ENCODE measurements around the gene ARPC1A. TPM values are rescaled to one million over a fixed set of nuclear protein-coding genes. Genes with fewer than 3 reads are reported as not detected.
"Not testable (repeated sequence)": the region's sequence is repeated elsewhere in the genome, so short reads cannot be mapped to it uniquely, and the experiment has no call there.

The ARPC1A gene
- total and polyA plus RNA-seq, 2 donors (not counting 1 experiment from before 2014, with no cell fraction given): 184 to 226 TPM

- Histone ChIP-seq H4K20me1 (ENCODE audit: control insufficient read depth, extremely low read depth, insufficient read depth, low read length) (no peaks in the 10 kb centered on the region), H3K4me2 (ENCODE audit: extremely low read depth, insufficient read depth, low read length) (no peak overlapping the region), H3K9ac (ENCODE audit: insufficient read depth, low read length) (no peak overlapping the region), H3K27me3 (ENCODE audit: control insufficient read depth, insufficient read depth, low read length) (no peaks in the 10 kb centered on the region), H3K27ac (ENCODE audit: insufficient read depth, low read length) (no peak overlapping the region), H3K4me1 (ENCODE audit: control insufficient read depth, extremely low read depth, insufficient read depth, low read length) (no peaks in the 10 kb centered on the region), H2AFZ (ENCODE audit: low read length) (no peak overlapping the region), H3K36me3 (ENCODE audit: control insufficient read depth, insufficient read depth, low read length) (no peaks in the 10 kb centered on the region), H3K4me3 (replicated peaks in 1 of 4; ENCODE audit: control extremely low read depth in 1 of 4, insufficient read depth in 1 of 4, low read depth in 3 of 4, low read length in 4 of 4) (no peak overlapping the region), H3K79me2 (ENCODE audit: control insufficient read depth, insufficient read depth, low read length) (no peaks in the 10 kb centered on the region), H3K9me3 (ENCODE audit: control insufficient read depth, insufficient read depth, low read depth, low read length) (no peaks in the 10 kb centered on the region)
- no peak for DNase-seq (ENCODE audit: low read depth in 2 of 2)
- TF ChIP-seq EZH2 (IDR thresholded peaks at IDR 0.05; ENCODE audit: low read length, missing control alignments): no peak
- TF ChIP-seq CTCF (conservative IDR thresholded peaks at IDR 0.05 in 1 of 2, IDR thresholded peaks at IDR 0.05 in 1 of 2; ENCODE audit: low read depth in 1 of 2, low read length in 2 of 2): no peak
Measured at GRCh38 chr7:99287779-99288534, 37.7 kb upstream of the ARPC1A start.

DNA sequence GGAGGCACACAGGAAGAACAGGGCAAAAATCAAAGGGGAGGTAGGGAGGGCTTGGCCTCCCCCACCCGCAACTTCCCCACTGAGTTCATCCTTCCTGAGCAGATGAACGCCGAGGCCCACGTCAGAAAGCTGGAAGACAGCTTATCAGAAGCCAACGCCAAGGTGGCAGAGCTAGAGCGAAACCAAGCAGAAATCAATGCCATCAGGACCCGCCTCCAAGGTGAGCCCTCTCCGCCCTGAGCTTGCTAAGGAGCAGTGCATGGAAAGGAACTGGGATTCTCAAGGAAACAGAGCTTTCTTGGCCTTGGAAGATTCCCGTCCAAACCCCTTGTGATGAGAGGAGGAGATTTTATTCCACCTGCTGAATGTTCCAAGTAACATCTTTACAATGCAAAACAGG, 36.5 kb upstream of the ARPC1A start:
- H3K9ac ChIP-seq (ENCODE audit: insufficient read depth, low read length): no peak overlapping the region
- no peaks in the 10 kb centered on the region for H3K36me3 ChIP-seq (ENCODE audit: control insufficient read depth, insufficient read depth, low read length)
- no peak overlapping the region for H3K4me2 ChIP-seq (ENCODE audit: extremely low read depth, insufficient read depth, low read length)
- no peaks in the 10 kb centered on the region for H3K27me3 ChIP-seq (ENCODE audit: control insufficient read depth, insufficient read depth, low read length)
- no peak overlapping the region for H3K27ac ChIP-seq (ENCODE audit: insufficient read depth, low read length)
- no peaks in the 10 kb centered on the region for H3K4me1 ChIP-seq (ENCODE audit: control insufficient read depth, extremely low read depth, insufficient read depth, low read length)
- no peaks in the 10 kb centered on the region for H3K79me2 ChIP-seq (ENCODE audit: control insufficient read depth, insufficient read depth, low read length)
- no peaks in the 10 kb centered on the region for H3K9me3 ChIP-seq (ENCODE audit: control insufficient read depth, insufficient read depth, low read depth, low read length)
- no peaks in the 10 kb centered on the region for H4K20me1 ChIP-seq (ENCODE audit: control insufficient read depth, extremely low read depth, insufficient read depth, low read length)
- TF ChIP-seq EZH2 (IDR thresholded peaks at IDR 0.05; ENCODE audit: low read length, missing control alignments): no peak
- DNase-seq (ENCODE audit: low read depth in 2 of 2): no peak
- no peak overlapping the region for H2AFZ ChIP-seq (ENCODE audit: low read length)
- no peak overlapping the region for H3K4me3 ChIP-seq (replicated peaks in 1 of 4; ENCODE audit: control extremely low read depth in 1 of 4, insufficient read depth in 1 of 4, low read depth in 3 of 4, low read length in 4 of 4)

DNA sequence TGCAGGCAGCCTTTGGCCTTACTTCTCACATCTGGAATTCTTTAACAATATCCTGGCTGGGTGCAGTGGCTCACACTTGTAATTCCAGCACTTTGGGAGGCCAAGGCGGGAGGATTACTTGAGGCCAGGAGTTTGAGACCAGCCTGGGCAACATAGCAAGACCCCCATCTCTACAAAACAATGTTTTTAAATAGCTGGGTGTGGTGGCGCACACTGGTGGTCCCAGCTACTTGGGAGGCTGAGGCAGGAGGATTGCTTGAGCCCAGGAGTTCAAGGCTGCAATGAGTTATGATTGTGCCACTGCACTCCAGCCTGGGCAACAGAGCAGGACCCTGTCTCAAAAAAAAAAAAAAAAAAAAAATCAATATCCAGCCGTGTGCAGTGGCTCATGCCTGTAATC, 35.5 kb upstream of the ARPC1A start:
- DNase-seq (ENCODE audit: low read depth in 2 of 2); H3K36me3 ChIP-seq (ENCODE audit: control insufficient read depth, insufficient read depth, low read length); H4K20me1 ChIP-seq (ENCODE audit: control insufficient read depth, extremely low read depth, insufficient read depth, low read length); H3K27ac ChIP-seq (ENCODE audit: insufficient read depth, low read length); H3K9ac ChIP-seq (ENCODE audit: insufficient read depth, low read length); H3K9me3 ChIP-seq (ENCODE audit: control insufficient read depth, insufficient read depth, low read depth, low read length); H3K79me2 ChIP-seq (ENCODE audit: control insufficient read depth, insufficient read depth, low read length); H3K4me1 ChIP-seq (ENCODE audit: control insufficient read depth, extremely low read depth, insufficient read depth, low read length); H3K4me2 ChIP-seq (ENCODE audit: extremely low read depth, insufficient read depth, low read length); H3K27me3 ChIP-seq (ENCODE audit: control insufficient read depth, insufficient read depth, low read length); H3K4me3 ChIP-seq (replicated peaks in 1 of 4; ENCODE audit: control extremely low read depth in 1 of 4, insufficient read depth in 1 of 4, low read depth in 3 of 4, low read length in 4 of 4); H2AFZ ChIP-seq (ENCODE audit: low read length): not testable (repeated sequence)

DNA sequence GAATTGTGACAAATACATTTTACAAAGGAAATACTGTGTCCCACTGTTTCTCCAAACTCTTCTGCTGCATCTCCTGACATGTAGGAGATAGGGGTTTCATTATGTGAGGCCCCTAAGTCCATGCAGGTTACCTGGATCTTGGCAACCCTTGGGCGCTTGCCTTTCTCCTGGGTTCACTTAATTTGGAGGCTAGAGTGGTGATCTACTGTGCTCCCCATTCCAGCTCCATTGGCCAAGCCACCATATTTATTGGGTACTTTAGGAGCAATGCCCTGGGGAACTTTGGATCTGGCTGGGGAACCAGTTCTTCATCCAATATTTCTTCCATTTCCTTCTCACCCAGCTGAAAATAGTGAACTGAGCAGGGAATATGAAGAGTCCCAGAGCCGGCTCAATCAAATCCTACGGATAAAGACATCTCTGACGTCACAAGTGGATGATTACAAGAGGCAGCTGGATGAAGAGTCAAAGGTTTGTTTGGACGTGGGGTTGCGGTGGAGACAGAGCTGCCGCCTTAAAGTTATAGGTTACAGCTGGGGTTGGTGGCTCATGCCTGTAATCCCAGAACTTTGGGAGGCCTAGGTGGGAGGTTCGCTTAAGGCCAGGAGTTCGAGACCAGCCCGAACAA, 34.6 kb upstream of the ARPC1A start:
- Histone ChIP-seq H3K4me1 (ENCODE audit: control insufficient read depth, extremely low read depth, insufficient read depth, low read length) (no peaks in the 10 kb centered on the region), H3K4me3 (replicated peaks in 1 of 4; ENCODE audit: control extremely low read depth in 1 of 4, insufficient read depth in 1 of 4, low read depth in 3 of 4, low read length in 4 of 4) (no peak overlapping the region), H3K27me3 (ENCODE audit: control insufficient read depth, insufficient read depth, low read length) (no peaks in the 10 kb centered on the region), H4K20me1 (ENCODE audit: control insufficient read depth, extremely low read depth, insufficient read depth, low read length) (no peaks in the 10 kb centered on the region), H3K27ac (ENCODE audit: insufficient read depth, low read length) (no peak overlapping the region), H3K9ac (ENCODE audit: insufficient read depth, low read length) (no peak overlapping the region), H3K9me3 (ENCODE audit: control insufficient read depth, insufficient read depth, low read depth, low read length) (no peaks in the 10 kb centered on the region), H2AFZ (ENCODE audit: low read length) (no peak overlapping the region), H3K36me3 (ENCODE audit: control insufficient read depth, insufficient read depth, low read length) (no peaks in the 10 kb centered on the region), H3K4me2 (ENCODE audit: extremely low read depth, insufficient read depth, low read length) (no peak overlapping the region), H3K79me2 (ENCODE audit: control insufficient read depth, insufficient read depth, low read length) (no peaks in the 10 kb centered on the region)
- peak in 1 of 2 donors; percentile 92 for DNase-seq (ENCODE audit: low read depth in 2 of 2)
- TF ChIP-seq CTCF (conservative IDR thresholded peaks at IDR 0.05 in 1 of 2, IDR thresholded peaks at IDR 0.05 in 1 of 2; ENCODE audit: low read depth in 1 of 2, low read length in 2 of 2): no peak
- no peak for TF ChIP-seq EZH2 (IDR thresholded peaks at IDR 0.05; ENCODE audit: low read length, missing control alignments)

Data from fibroblast of lung (primary cell).